ENCODE data around the gene TRIM32. TPM values are rescaled to one million over a fixed set of nuclear protein-coding genes. Genes with fewer than 3 reads are reported as not detected.

Gene TRIM32
- polyA plus RNA-seq, 3 donors = 0.40 to 1.4 (median 1.3) TPM

DNA sequence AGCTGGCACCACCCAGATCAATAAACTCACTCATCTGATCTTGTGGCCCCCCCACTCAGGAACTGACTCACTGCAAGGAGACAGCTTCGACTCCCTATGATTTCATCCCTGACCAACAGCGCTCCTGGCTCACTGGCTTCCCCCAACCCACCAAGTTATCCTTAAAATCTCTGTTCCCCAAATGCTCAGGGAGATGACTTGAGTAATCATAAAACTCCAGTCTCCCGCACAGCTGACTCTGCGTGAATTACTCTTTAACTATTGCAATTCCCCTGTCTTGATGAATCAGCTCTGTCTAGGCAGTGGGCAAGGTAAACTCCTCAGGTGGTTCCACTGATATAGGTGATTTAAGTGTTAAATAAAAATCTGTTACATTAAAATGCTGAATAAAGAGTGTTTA, 1.9 kb upstream of the TRIM32 start:
- no peak for DNase-seq
- no peak overlapping the region for H2AFZ ChIP-seq (ENCODE audit: insufficient read depth, low read depth, low read length, poor library complexity, severe bottlenecking)
- H3K4me1 ChIP-seq (ENCODE audit: control insufficient read depth in 1 of 2, insufficient read depth in 2 of 2, low read length in 2 of 2) = peaks cover 13 to 17% of the 10 kb centered on the region in 2 donors
- Mint-ChIP-seq H3K9me3 (peaks cover 0 to 3% (median 0%) of the 10 kb centered on the region in 7 donors), H3K4me3 (no peak overlapping the region), H3K36me3 (no peaks in the 10 kb centered on the region), H3K4me1 (peaks cover 23% of the 10 kb centered on the region), H3K27ac (no peak overlapping the region), H3K27me3 (ENCODE audit: low read depth in 3 of 3) (peaks cover 14 to 25% (median 22%) of the 10 kb centered on the region in 3 donors)
- intact Hi-C loops (cut with micrococcal nuclease) = no loop called here
- no peaks in the 10 kb centered on the region for H4K20me1 ChIP-seq (ENCODE audit: insufficient read depth, low read length)
- H3K27me3 ChIP-seq (ENCODE audit: control insufficient read depth in 2 of 2, insufficient read depth in 2 of 2, low read length in 2 of 2) = peaks cover 0 to 2% of the 10 kb centered on the region in 2 donors
- no peak overlapping the region for H3K9ac ChIP-seq (ENCODE audit: insufficient read depth, low read length, poor library complexity, severe bottlenecking)
- H3K4me2 ChIP-seq (replicated peaks; ENCODE audit: extremely low read depth, low read length, poor library complexity, severe bottlenecking) = no peak overlapping the region
- 85% methylated on average over 2 of the region's 4 CpGs for WGBS (ENCODE audit: insufficient coverage)
- H3K27ac ChIP-seq (ENCODE audit: low read depth in 1 of 2, low read length in 2 of 2) = no peak overlapping the region
- TF ChIP-seq, protein P1, sequence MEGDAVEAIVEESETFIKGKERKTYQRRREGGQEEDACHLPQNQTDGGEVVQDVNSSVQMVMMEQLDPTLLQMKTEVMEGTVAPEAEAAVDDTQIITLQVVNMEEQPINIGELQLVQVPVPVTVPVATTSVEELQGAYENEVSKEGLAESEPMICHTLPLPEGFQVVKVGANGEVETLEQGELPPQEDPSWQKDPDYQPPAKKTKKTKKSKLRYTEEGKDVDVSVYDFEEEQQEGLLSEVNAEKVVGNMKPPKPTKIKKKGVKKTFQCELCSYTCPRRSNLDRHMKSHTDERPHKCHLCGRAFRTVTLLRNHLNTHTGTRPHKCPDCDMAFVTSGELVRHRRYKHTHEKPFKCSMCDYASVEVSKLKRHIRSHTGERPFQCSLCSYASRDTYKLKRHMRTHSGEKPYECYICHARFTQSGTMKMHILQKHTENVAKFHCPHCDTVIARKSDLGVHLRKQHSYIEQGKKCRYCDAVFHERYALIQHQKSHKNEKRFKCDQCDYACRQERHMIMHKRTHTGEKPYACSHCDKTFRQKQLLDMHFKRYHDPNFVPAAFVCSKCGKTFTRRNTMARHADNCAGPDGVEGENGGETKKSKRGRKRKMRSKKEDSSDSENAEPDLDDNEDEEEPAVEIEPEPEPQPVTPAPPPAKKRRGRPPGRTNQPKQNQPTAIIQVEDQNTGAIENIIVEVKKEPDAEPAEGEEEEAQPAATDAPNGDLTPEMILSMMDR (IDR thresholded peaks at IDR 0.05) = no peak
- no peaks in the 10 kb centered on the region for H3K79me2 ChIP-seq (ENCODE audit: insufficient read depth, low read length)
- H3K9me3 ChIP-seq (replicated peaks in 1 of 2; ENCODE audit: control insufficient read depth in 1 of 2, insufficient read depth in 1 of 2, low read length in 2 of 2) = no peaks in the 10 kb centered on the region
- H3K36me3 ChIP-seq (replicated peaks in 1 of 2; ENCODE audit: control insufficient read depth in 1 of 2, insufficient read depth in 2 of 2, low read length in 2 of 2) = no peaks in the 10 kb centered on the region
- H3K4me3 ChIP-seq (replicated peaks in 1 of 3; ENCODE audit: low read depth in 2 of 3, low read length in 3 of 3) = no peak overlapping the region

- Histone ChIP-seq H3K27ac (ENCODE audit: low read depth in 1 of 2, low read length in 2 of 2) (no peak overlapping the region), H3K4me2 (replicated peaks; ENCODE audit: extremely low read depth, low read length, poor library complexity, severe bottlenecking) (no peak overlapping the region), H2AFZ (ENCODE audit: insufficient read depth, low read depth, low read length, poor library complexity, severe bottlenecking) (peak overlapping the region; percentile 82), H4K20me1 (ENCODE audit: insufficient read depth, low read length) (no peaks in the 10 kb centered on the region), H3K4me3 (replicated peaks in 1 of 3; ENCODE audit: low read depth in 2 of 3, low read length in 3 of 3) (no peak overlapping the region), H3K36me3 (replicated peaks in 1 of 2; ENCODE audit: control insufficient read depth in 1 of 2, insufficient read depth in 2 of 2, low read length in 2 of 2) (no peaks in the 10 kb centered on the region), H3K9ac (ENCODE audit: insufficient read depth, low read length, poor library complexity, severe bottlenecking) (no peak overlapping the region), H3K27me3 (ENCODE audit: control insufficient read depth in 2 of 2, insufficient read depth in 2 of 2, low read length in 2 of 2) (peaks cover 0 to 2% of the 10 kb centered on the region in 2 donors), H3K79me2 (ENCODE audit: insufficient read depth, low read length) (no peaks in the 10 kb centered on the region), H3K4me1 (ENCODE audit: control insufficient read depth in 1 of 2, insufficient read depth in 2 of 2, low read length in 2 of 2) (peaks cover 13 to 17% of the 10 kb centered on the region in 2 donors), H3K9me3 (replicated peaks in 1 of 2; ENCODE audit: control insufficient read depth in 1 of 2, insufficient read depth in 1 of 2, low read length in 2 of 2) (no peaks in the 10 kb centered on the region)
- Mint-ChIP-seq H3K4me3 (peak overlapping the region; percentile 47 to 97), H3K27ac (peak overlapping the region in 1 of 7 donors; percentile 78), H3K4me1 (peaks cover 23% of the 10 kb centered on the region), H3K36me3 (no peaks in the 10 kb centered on the region), H3K27me3 (ENCODE audit: low read depth in 3 of 3) (peaks cover 14 to 25% (median 22%) of the 10 kb centered on the region in 3 donors), H3K9me3 (peaks cover 0 to 2% (median 0%) of the 10 kb centered on the region in 7 donors)
- no peak for DNase-seq
- intact Hi-C loops (cut with micrococcal nuclease) = no loop called here
- TF ChIP-seq, protein P1 (IDR thresholded peaks at IDR 0.05) = no peak
Observed at GRCh38 chr9:116686135-116686534, 970 bp upstream of the TRIM32 start.

Data from CD14-positive monocyte (primary cell).